ENCODE results near the gene CDYL.
A peak's percentile ranks its signal among the peaks of the same experiment; 100 is the strongest.

CDYL gene

DNA sequence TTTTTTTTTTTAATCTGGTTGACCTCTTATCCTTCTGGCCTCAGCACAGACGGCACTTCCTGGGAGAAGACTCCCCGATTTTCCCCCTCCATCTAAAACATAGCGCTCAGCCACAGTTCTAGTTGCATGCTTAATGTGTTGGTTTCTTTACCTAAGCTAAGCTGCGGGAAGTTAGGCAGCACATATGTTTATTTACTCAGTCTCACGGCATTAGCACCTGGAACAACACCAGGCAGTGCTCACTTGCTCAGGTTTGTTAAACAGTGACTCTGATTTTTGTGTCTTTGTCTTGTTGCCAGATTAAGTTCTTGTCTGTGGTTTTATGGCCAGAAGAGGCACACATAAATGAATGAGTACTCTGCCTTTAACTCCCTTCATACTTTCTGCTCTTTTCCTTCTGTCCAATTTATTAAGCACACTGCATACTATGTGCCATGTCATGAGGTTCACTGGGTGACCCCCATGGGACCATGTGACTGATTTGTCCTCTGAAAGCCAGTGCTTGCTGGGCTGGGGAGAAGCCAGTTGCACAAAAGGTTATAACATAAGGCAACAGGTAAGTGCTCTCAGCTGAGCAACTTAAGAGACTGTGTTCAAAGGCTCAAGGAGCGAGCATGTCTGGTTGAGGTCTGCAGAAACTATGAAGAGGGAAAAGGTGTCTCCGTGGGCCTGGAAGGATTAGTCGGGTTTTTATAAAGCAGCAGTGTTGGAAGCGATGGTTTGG is 134.0 kb downstream of the CDYL start:
- no peak for DNase-seq

DNA sequence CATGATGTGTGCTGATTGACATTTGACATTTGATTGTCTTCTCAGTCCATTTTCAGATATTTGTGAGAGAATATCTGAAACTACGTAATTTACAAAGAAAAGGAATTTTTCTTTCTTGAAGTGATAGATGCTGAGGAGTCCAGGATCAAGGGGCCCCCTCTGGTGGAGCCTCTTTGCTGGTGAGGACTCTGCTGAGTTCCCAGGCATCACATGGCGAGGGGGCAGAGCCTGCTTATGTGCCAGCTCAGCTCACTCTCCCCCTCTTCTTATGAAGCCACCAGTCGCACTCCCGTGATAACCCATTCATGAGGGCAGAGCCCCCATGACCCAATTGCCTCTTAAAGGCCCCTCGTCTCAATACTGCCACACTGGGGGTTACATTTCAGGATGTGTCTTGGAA is 136.4 kb downstream of the CDYL start:
- no peak for DNase-seq

DNA sequence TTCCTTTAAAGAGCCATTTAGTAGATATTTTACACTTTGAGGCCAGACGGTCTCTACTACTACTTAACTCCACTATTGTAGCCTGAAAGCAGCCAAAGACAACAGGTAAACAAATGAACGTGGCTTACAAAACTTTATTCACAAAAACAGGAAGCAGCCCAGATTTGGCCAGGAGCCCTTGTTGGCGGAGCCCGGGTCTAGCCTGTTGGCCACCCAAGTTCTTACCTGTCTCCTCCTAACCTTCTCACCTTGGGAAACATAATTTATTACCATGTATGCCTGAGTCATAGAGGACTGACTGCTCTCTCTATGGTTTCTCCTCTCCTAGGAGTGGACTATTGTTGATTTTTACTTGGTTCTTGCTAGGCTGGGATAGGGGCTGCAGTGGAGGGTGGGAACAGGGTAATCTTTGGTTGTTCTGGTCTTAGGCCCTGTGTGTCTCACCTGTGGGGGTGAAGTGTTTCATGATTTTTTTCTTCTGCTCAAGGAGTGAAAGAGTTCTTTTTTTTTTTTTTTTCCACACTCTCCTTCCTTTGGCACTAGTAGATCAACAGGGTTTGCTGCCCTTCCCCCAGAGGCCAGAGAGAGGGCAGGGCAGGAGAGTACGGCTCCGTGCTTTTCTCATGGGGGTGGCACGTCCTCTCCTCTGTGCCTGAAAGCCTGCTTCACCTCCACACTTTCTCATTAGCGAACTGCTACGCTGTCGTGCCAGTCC is 137.7 kb downstream of the CDYL start:
- DNase-seq: no peak

DNA sequence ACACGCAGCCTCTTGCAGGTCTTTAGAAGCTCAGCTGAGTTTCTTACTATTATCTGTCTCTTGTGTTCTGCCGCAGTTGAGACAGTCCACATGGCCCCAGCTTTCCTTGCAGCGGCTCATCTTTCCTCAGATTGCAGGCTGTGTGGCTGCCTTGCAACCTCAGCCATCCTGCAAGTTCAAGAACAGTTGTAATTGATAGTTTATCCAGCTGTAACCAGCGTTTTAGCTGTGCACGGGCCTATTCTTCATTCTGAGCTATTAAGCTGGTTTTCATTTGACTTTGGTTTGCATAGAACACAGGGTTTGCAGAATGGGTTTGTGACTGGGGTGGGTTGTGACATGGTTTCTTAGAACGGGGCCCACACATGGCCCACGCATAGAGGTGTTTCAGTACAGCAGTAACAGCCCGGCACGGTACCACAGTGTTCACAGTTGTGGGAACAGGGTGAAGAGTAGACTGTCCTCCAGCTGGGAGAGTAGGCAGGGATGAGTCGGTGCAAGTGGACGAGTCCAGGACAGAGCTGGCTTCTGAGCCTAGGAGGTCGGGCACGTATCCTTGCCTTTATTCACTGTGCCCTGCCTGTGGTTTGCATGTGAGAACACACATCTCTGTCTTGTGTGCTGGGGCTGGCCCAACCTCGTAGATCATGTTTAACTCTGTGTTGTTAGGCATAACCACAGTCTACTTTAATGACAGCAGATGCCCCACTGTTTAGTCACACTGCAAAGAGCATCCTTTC is 138.4 kb downstream of the CDYL start:
- peak; percentile 20 for DNase-seq

DNA sequence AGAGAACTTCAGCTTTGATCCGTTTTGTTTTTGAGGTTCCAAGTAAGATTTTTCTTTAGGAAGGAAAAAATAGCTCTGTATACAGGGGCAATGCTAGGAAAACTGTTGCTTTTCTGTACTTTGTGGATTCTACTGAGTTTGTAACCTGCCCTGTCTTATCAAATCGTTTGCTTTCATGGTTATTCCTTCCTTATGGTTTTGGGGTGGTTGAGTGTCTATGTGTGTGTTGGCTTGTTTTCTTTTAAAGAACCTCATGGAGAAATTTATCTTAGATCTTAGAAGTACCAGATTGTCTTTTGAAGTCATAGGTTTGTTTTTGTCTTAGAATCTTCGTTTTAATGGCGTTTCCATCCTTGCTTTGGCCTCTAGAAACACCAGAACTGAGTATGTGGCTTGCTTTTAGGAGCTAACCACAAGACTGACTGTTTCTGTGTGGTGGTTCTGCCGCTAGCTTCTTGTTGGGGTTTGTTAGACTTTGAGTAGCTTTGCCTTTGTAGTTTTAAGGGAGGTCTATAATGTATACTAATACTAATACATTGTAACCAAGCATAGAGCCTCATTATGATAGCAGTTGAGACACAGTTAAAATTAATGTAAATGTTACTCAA is 140.9 kb downstream of the CDYL start:
- DNase-seq: no peak

DNA sequence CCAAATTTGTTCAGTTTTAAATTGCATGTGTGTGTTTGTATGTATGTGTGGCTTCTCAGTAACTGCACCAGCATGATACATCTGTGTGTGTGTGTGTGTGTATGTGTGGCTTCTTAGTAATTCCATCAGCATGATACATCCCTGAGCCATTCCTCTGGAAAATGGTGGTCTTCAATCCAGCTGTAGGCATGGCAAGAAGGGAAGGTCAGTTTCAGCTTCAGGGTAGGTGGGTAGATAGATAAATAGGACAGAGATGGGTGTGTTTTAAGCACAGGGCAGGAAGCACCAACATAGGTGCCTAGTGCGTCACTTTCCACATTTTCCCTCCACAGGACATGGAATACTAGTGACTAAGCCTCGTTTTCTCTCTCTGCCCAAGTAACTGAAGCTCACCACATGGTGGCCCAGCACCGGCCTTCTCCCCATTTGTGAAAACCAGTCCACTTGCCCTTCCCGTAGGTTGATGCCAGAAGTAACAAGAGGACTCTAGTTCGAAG is 144.8 kb downstream of the CDYL start:
- DNase-seq: no peak

DNA sequence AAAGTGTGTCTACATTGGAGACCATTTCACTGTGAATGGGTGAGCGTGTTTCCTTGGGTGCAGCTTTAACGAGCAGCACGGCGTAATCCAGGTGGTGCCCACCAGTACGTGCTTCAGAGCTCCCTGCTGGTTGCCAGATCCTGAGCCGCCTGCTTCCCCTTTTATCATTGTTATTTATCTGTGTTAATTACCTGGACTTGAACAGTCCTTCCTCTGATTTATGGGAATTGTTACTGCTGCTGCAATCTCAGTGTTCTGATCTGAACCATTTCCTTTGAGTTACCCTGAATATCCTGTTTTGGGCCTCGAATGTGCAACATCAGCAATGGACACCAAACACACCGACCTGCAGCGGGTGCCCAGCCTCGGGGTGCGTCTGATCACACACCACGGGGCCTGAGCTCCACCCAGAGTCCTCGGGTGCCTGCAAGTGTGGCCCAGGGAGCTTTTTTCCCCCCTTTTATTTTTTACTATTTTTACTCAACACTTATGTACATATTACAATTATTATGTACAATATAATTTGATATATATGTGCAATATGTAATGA is 146.4 kb downstream of the CDYL start:
- DNase-seq: no peak

DNA sequence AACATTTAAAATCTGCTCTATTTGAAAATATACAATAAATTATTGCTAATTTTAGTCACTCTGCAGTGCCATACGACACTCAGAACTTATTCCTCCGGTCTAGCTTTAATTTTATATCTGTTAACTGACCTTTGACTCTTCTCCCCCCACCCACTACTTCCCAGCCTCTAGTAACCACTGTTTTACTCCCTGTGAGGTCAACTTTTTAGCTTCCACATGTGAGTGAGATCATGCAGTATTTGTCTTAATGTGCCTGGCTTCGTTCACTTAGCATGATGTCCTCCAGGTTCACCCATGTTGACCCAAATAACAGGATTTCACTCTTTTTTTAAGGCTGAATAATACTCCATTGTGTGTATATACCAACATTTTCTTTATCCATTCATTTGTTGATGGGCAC is 146.9 kb downstream of the CDYL start:
- no peak for DNase-seq

DNA sequence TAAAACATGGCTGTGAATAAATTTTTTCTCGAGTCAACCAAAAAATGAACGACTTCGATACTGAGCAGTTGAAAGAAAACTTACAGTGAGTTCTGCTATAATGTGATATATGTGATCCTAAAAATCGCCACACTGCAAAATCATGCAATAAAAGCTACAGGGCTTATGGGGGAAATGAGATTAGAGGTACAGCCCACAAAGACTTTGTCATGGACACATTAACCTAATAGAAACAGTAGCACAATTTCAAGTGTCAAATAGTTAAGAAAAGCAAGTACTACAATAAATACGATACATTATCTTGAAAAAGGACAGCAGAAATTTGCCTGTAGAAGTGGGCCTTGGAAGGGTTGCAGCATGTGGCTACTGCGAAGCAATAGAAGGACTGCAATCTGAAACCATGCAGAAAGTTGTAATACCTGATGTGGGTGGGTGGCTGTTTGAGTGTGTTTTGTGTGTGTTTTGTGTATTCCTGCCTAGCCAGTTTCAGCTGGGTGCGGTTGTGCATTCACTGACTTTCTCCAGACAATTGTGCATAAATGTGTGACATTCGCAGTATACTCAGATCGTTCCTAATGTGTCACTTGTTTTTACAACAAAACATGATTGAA is 148.6 kb downstream of the CDYL start:
- DNase-seq: no peak

DNA sequence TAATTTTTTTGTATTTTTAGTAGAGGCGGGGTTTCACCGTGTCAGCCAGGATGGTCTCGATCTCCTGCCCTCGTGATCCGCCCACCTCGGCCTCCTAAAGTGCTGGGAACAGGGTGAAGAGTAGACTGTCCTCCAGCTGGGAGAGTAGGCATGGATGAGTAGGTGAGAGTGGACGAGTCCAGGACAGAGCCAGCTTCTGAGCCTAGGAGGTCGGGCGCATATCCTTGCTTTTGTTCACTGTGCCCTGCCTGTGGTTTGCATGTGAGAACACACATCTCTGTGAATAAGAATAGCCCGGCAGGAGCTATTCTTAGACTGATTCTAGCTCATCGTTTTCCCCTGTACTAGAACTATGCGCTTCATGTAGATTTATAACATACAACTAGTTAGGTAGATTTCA is 149.4 kb downstream of the CDYL start:
- no peak for DNase-seq

DNA sequence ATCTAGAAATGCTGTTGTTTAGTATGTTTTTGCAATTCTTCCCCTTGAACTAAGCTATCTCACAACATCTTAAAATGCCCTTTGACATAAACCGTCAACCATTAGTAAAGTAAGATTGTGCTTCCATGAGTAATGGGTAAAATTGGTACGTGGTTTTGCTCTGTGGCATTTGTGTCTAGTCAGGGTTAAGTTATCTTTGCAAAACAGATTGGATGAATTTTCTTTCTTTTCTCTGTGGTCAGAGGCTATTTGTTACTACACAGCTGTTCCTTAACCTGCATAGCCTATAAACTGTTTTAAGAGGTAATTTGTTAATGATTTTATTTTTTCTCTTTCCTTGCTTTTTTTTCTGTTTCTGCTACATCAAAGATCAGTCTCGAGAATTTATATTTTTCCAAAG is 152.2 kb downstream of the CDYL start:
- DNase-seq: no peak

DNA sequence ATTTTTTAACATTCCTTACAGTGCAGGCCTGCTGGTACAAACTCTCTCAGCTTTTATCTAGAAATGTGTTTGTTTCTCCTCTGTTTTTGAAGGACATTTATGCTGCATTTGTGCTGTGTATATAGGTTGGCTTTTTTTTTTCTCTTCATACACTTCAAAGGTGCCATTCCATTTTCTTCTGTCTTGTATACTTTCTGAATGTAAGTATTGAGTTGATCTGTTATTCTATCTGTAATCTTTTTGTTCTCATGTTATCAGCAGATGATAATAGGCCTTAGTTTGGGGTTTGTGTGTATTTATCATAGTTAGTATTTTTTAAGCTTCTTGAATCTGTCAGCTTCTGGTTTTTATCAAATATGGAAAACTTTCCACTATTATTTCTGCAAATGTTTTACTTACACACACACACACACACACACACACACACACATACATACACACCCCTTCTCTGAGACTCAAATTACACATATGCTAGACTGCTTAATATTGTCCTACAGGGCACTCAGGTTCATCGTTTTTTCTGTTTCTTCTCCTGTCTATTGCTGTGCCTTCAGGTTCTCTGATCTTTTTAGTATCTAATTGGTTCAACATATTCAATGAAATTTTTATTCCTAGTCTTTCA is 153.0 kb downstream of the CDYL start:
- no peak for DNase-seq

DNA sequence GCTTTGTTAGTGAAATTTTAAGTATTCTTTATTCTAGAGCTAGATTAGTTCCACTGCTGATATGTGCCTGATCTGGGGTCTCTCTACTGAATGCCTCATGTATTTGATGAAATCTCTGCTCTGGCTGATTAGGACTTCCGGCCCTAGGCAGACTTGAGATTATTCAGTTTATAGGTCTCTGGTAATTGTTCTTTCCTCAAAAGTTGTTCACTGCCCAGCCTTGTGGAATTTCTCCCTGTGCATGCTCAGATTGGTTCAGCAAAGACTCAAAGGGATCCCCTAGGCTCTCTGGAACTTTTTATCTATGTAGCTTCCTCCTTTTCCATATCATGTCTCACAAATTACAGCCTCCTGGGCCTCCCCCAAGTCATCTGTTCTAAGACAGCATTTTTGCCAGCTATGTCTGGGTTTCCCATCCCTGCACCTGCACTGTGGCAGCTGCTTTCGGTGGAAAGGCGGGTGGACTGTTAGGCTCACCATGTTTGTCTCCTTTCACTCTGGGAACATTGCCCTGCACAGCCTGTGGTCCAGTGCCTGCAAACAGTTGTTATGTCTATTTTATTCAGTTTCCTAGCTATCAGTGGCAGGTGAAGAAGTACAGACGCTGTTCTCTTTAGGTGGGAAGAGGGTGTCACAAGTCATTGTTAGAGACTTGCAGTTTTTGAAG is 154.0 kb downstream of the CDYL start:
- DNase-seq: no peak

DNA sequence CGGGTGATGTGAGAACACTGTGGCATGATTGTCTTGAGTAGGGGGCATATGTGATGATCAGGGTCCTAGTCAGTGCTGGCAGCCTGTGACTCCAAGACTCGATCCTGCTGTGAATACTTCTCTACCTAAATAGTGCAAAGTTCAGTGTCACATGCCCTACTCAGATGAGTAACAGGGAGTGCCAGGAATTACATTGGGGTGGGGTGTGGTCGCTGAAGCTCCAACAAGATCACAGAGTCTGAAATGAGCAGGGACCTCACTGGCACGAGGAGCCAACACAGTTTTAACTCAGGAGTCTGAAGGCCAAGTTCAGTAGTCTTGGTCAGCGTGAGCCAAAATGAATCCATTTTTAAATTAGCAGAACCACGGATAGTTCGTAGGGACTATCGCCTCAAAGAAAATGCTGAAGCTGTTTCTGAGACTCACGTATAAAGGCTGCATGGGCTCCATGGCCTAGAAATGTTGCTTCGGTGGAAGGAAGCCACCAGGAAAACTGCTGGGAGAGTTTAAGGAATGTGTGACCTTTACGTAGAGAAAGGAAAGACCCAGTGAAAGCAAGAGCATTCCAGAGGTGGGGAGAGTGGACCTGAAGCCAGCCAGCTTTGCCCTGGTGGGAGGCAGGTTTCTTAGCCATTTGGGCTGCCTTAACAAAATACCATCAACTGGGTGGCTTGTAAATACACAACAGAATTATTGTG is 155.5 kb downstream of the CDYL start:
- no peak for DNase-seq

DNA sequence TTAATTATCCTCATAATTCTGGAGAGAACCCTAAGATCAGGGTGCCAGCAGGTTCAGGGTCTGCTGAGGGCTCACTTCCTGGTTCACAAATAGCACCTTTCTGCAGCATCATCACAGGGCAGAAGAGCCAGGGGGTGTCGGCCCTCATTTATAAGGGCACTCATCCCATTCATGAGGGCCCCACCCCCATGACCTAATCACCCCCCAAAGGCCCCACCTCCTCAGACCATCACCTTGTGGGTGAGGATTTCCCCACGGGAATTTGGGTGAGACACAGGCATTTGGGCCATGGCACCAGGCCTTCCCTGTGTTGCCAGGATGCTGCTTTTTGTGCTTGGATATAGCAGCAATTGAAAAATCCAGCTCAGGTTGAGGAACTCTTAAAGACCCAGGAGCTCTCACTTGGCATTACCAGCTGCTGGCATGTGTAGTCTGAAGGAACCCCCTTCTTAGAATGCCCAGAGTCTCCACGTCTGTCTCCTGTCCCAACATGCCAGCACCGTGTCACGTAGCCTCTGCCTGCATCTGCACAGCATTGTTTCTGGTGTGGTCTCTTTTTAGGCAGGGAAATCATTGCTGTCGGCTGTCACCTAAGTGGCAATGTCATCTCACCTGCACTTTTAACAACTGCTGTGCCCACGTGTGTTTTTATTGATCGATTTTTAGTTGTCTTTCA is 156.2 kb downstream of the CDYL start:
- DNase-seq: no peak

DNA sequence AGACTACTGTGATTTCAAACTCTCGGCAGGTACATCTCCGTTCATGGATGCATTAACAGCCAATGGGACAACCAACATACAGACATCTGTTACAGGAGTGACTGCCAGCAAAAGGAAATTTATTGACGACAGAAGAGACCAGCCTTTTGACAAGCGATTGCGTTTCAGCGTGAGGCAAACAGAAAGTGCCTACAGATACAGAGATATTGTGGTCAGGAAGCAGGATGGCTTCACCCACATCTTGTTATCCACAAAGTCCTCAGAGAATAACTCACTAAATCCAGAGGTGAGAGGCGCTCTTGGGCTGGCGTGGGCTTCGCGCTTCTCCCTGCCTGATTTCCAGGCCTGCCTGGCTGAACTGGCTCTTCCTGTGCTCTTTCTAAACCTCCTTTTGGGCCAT is 159.3 kb downstream of the CDYL start:
- no peak for DNase-seq

DNA sequence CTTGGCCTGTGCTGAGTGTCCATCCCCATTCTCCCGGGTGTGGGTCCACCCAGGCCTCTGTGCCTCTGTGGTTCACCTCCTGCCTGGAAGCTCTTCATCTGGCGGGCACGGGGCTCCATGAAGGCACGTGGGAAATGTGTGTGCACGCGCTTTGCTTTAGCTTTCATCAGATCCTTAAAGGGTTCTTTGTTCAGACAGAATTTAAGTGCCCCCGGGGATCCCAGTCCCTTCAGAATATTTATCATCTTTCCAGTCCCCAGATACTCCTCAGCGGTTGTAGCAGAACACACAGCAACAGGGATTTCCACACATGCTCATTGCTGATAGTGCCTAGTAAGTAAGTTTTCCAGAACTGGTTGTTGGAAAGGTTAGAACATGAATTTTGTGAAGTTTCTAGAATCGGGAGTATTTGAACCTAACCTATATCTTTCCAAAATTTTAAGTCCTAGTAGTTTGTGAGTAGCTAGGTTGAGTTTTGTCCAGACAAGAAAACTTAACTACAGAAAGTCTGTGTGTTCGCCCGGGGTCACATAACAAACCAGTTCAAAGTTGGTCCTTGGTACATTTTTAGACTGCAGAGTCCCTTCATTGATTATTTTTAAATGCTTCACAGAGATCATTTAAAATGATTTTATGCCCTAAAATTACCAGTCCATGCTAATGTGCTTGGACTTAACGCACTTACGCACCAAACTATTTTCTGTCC is 159.9 kb downstream of the CDYL start:
- no peak for DNase-seq

DNA sequence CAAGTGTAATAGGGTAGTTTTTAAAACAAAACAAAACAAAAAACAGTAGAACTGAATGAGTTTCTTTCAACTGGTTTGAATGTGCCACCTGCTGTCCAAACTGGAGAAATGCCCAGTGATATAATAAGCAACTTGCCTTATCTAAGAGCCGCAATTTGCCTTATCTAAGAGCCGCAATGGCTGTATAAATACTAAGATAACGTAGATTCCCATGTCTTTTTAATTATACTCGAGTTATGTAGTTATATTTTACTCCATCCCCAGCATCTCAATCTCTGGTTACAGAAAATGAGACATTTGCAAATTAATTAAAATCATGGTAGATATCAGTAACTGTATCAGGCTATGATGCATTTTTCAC is 160.5 kb downstream of the CDYL start:
- peak; percentile 41 for DNase-seq

DNA sequence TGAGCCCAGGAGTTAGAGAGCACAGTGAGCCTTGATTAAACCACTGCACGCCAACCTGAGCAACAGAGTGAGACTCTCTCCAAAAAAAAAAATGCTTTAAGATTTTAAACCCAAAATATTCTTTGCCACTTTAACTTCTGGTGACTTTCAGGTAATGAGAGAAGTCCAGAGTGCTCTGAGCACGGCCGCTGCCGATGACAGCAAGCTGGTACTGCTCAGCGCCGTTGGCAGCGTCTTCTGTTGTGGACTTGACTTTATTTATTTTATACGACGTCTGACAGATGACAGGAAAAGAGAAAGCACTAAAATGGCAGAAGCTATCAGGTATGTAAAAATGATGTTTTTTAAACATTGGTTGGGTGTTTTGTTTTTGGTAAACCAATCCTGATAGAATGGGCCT is 161.2 kb downstream of the CDYL start:
- DNase-seq: no peak

DNA sequence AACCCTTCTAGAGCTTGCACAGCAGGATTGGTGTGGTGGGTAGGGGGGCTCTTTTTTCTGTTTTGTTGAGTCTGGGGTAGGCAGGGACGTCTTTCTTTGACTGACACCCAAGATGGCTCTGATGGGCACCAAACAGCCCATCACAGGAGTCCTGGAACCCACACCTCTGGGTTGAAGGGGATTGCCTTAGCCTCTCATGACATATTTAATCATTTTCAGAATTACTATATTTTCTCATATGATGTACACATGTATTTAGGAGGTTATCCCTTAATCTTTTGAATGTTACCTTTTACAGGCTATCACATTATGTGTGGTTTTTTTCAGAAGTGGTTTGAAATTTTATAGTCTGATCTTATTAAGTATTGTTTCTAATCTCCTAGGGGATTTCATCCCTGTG is 163.0 kb downstream of the CDYL start:
- no peak for DNase-seq
